ENCODE results near the gene ZNF76. TPM values are rescaled to one million over a fixed set of nuclear protein-coding genes. Genes with fewer than 3 reads are reported as not detected.

The ZNF76 gene
- total RNA-seq, 1 donor from 2014 or later: 57.9 TPM

- TF ChIP-seq, protein P1, sequence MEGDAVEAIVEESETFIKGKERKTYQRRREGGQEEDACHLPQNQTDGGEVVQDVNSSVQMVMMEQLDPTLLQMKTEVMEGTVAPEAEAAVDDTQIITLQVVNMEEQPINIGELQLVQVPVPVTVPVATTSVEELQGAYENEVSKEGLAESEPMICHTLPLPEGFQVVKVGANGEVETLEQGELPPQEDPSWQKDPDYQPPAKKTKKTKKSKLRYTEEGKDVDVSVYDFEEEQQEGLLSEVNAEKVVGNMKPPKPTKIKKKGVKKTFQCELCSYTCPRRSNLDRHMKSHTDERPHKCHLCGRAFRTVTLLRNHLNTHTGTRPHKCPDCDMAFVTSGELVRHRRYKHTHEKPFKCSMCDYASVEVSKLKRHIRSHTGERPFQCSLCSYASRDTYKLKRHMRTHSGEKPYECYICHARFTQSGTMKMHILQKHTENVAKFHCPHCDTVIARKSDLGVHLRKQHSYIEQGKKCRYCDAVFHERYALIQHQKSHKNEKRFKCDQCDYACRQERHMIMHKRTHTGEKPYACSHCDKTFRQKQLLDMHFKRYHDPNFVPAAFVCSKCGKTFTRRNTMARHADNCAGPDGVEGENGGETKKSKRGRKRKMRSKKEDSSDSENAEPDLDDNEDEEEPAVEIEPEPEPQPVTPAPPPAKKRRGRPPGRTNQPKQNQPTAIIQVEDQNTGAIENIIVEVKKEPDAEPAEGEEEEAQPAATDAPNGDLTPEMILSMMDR (IDR thresholded peaks at IDR 0.05): no peak
- H3K27me3 Mint-ChIP-seq: no peaks in the 10 kb centered on the region
- peaks cover 6% of the 10 kb centered on the region for H3K36me3 Mint-ChIP-seq (ENCODE audit: low read depth)
- POLR2A ChIA-PET: interaction anchor here (0.6 to 1.7 kb wide), 15 partner anchors 18 to 833 kb away, joined by 3 to 18 read pairs (median 4); partner anchors contain the start of genes FANCE, RPS10 and SNRPC
- intact Hi-C loops (cut with micrococcal nuclease): loop anchor here (1.0 to 5.0 kb wide), 4 partner anchors 36 to 1688 kb away; partner anchors contain the start of genes ANKS1A and HMGA1
- peak; percentile 23 for ATAC-seq (ENCODE audit: low read depth)
- peak overlapping the region; percentile 93 for H3K27ac Mint-ChIP-seq
- CTCF ChIA-PET: interaction anchor here (0.7 to 1.8 kb wide), 7 partner anchors 14 to 831 kb away, joined by 3 to 6 read pairs (median 3); no protein-coding TSS in a partner anchor
- no peaks in the 10 kb centered on the region for H3K9me3 Mint-ChIP-seq
- H3K4me3 Mint-ChIP-seq: peak overlapping the region; percentile 97
- peaks cover 47% of the 10 kb centered on the region for H3K4me1 Mint-ChIP-seq
- no peak for DNase-seq
Observed at GRCh38 chr6:35258858-35259193, 709 bp upstream of the ZNF76 start.

DNA sequence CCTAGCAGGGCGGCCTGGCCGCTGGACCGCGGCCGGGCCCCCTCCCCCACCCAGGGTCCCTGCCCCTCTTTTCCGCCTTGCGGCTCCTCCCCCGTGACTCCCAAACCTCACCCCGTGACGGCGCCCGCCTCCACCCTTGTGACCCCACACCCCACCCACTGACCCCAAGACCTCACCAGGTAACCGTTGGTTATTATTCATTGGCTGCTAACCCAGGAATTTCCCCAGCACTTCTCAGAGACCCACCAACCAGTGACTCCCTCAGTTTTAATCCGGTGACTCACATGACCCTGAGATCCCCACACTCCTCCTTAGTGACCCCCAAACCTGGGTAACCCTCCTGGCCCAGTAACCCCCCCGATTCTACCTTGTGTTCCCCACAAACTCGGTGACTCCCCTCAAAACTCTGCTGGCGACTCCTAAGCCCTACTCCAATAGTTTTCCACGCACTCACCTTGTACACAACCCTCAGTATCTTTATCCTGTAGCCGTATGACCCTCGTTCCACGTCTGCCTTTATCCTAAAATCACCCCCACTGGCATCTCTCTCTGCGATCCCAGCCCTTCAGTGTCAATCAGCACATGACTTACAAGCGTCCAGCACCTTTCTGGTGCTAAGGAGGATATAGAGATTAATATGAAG, 534 bp downstream of the ZNF76 start:
- CTCF ChIA-PET: interaction anchor here (1.0 to 1.8 kb wide), 4 partner anchors 37 to 324 kb away, joined by 3 to 6 read pairs (median 4); no protein-coding TSS in a partner anchor
- H3K36me3 Mint-ChIP-seq (ENCODE audit: low read depth): peaks cover 6% of the 10 kb centered on the region
- no peaks in the 10 kb centered on the region for H3K27me3 Mint-ChIP-seq
- H3K9me3 Mint-ChIP-seq: no peaks in the 10 kb centered on the region
- POLR2A ChIA-PET: interaction anchor here (0.9 to 1.7 kb wide), 10 partner anchors 19 to 834 kb away, joined by 3 to 18 read pairs (median 4); partner anchors contain the start of genes ANKS1A, FANCE, RPS10 and SNRPC
- H3K27ac Mint-ChIP-seq: peak overlapping the region; percentile 89
- TF ChIP-seq, protein P1 (IDR thresholded peaks at IDR 0.05): no peak
- peak; percentile 68 for DNase-seq
- intact Hi-C loops (cut with micrococcal nuclease): loop anchor here (1.0 to 5.0 kb wide), 4 partner anchors 35 to 1689 kb away; partner anchors contain the start of genes ANKS1A and HMGA1
- H3K4me1 Mint-ChIP-seq: peaks cover 58% of the 10 kb centered on the region
- peak; percentile 60 for ATAC-seq (ENCODE audit: low read depth)
- H3K4me3 Mint-ChIP-seq: peak overlapping the region; percentile 97

GRCh38 chr6:35260591-35261570, 1.3 kb downstream of the ZNF76 start:
- POLR2A ChIA-PET: no interaction called here
- no peaks in the 10 kb centered on the region for H3K9me3 Mint-ChIP-seq

DNA sequence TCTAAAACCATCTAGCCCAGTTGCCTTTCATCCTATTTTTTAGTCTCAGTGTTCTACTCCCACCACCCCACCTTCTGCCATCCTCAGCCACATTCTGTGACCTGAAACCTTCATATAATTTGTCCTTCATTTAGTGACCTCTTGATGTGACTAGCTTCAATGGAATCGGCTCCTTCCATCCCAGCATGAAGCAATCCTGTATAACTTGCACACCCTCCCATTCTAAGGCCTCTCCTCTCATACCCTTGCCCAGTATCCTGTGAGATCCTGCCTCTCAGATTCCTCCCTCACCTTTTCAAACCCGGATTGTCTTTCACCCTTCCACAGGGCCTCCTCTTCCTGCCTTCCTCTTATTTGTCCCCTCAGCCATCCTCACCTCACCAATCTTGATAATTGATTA, 3.1 kb downstream of the ZNF76 start:
- intact Hi-C loops (cut with micrococcal nuclease): no loop called here
- ATAC-seq (ENCODE audit: low read depth) (no peak), DNase-seq (no peak)
- H3K9me3 Mint-ChIP-seq: no peaks in the 10 kb centered on the region
- H3K36me3 Mint-ChIP-seq (ENCODE audit: low read depth): peaks cover 7% of the 10 kb centered on the region
- H3K4me1 Mint-ChIP-seq: peaks cover 61% of the 10 kb centered on the region
- no peaks in the 10 kb centered on the region for H3K27me3 Mint-ChIP-seq
- no peak overlapping the region for H3K27ac Mint-ChIP-seq
- H3K4me3 Mint-ChIP-seq: no peak overlapping the region
- TF ChIP-seq, protein P1 (IDR thresholded peaks at IDR 0.05): no peak
- CTCF ChIA-PET: no interaction called here
- POLR2A ChIA-PET: no interaction called here

More at GRCh38 chr6:35260591-35261570, 1.3 kb downstream of the ZNF76 start:
- TF ChIP-seq, protein P1 (IDR thresholded peaks at IDR 0.05): no peak
- peaks cover 6% of the 10 kb centered on the region for H3K36me3 Mint-ChIP-seq (ENCODE audit: low read depth)
- intact Hi-C loops (cut with micrococcal nuclease): no loop called here
- CTCF ChIA-PET: interaction anchor here (1.8 kb wide), 1 partner anchor 36 kb away, joined by 6 read pairs; no protein-coding TSS in a partner anchor
- peak overlapping the region; percentile 89 for H3K27ac Mint-ChIP-seq
- DNase-seq (no peak), ATAC-seq (ENCODE audit: low read depth) (no peak)
- peaks cover 63% of the 10 kb centered on the region for H3K4me1 Mint-ChIP-seq
- H3K4me3 Mint-ChIP-seq: peak overlapping the region; percentile 97
- no peaks in the 10 kb centered on the region for H3K27me3 Mint-ChIP-seq

Measured in activated B cell treated with CpG ODN at 0.5 μM for 24 hours (primary cell).